ENCODE results near the gene OPCML.

The OPCML gene

GRCh38 chr11:133078012-133078411, 454.3 kb downstream of the OPCML start:
- Mint-ChIP-seq H3K27ac (no peak overlapping the region), H3K4me3 (no peak overlapping the region), H3K9me3 (no peaks in the 10 kb centered on the region), H3K36me3 (ENCODE audit: low read depth) (no peaks in the 10 kb centered on the region), H3K27me3 (ENCODE audit: low read depth, poor library complexity) (peaks cover 83% of the 10 kb centered on the region), H3K4me1 (no peaks in the 10 kb centered on the region)
- DNase-seq = no peak
- no peak for TF ChIP-seq CTCF (IDR thresholded peaks at IDR 0.05)

- TF ChIP-seq CTCF (IDR thresholded peaks at IDR 0.05) = no peak
- Mint-ChIP-seq H3K4me3 (no peak overlapping the region), H3K27me3 (ENCODE audit: low read depth, poor library complexity) (peaks cover 91% of the 10 kb centered on the region), H3K36me3 (ENCODE audit: low read depth) (no peaks in the 10 kb centered on the region), H3K4me1 (no peaks in the 10 kb centered on the region), H3K27ac (no peak overlapping the region), H3K9me3 (no peaks in the 10 kb centered on the region)
- no peak for DNase-seq
Observed at GRCh38 chr11:133075351-133075750, 456.9 kb downstream of the OPCML start.

- TF ChIP-seq CTCF (IDR thresholded peaks at IDR 0.05) = no peak
- Mint-ChIP-seq H3K4me3 (no peak overlapping the region), H3K27me3 (ENCODE audit: low read depth, poor library complexity) (peaks cover 87% of the 10 kb centered on the region), H3K36me3 (ENCODE audit: low read depth) (no peaks in the 10 kb centered on the region), H3K27ac (no peak overlapping the region), H3K9me3 (no peaks in the 10 kb centered on the region), H3K4me1 (no peaks in the 10 kb centered on the region)
- DNase-seq = no peak
Observed at GRCh38 chr11:133072858-133073582, 459.3 kb downstream of the OPCML start.

- Mint-ChIP-seq H3K27ac (no peak overlapping the region), H3K36me3 (ENCODE audit: low read depth) (no peaks in the 10 kb centered on the region), H3K27me3 (ENCODE audit: low read depth, poor library complexity) (peaks cover 84% of the 10 kb centered on the region), H3K4me3 (no peak overlapping the region), H3K9me3 (no peaks in the 10 kb centered on the region), H3K4me1 (no peaks in the 10 kb centered on the region)
- no peak for TF ChIP-seq CTCF (IDR thresholded peaks at IDR 0.05)
- DNase-seq = no peak
Observed at GRCh38 chr11:133072378-133072777, 459.9 kb downstream of the OPCML start.

- TF ChIP-seq CTCF (IDR thresholded peaks at IDR 0.05) = no peak
- H3K27me3 Mint-ChIP-seq (ENCODE audit: low read depth, poor library complexity) = peaks cover 86% of the 10 kb centered on the region
- H3K4me1 Mint-ChIP-seq = peaks cover 2% of the 10 kb centered on the region
- no peak overlapping the region for H3K4me3 Mint-ChIP-seq
- no peak overlapping the region for H3K27ac Mint-ChIP-seq
- no peaks in the 10 kb centered on the region for H3K36me3 Mint-ChIP-seq (ENCODE audit: low read depth)
- H3K9me3 Mint-ChIP-seq = peaks cover 8% of the 10 kb centered on the region
- no peak for DNase-seq
Observed at GRCh38 chr11:133070791-133071190, 461.5 kb downstream of the OPCML start.

Measured in nephron progenitor cell (in vitro differentiated cells).